Kidney capillary endothelial cell (primary cell): ENCODE measurements around the gene DGLUCY.
"Not testable (repeated sequence)": the region's sequence is repeated elsewhere in the genome, so short reads cannot be mapped to it uniquely, and the experiment has no call there.

ENCODE experiments used
- DNase-seq: peaks from one replicate; pipeline ENCODE4 v3.0.0-alpha.2; 2018; ENCODE audit warnings: low spot score

DGLUCY gene

DNA sequence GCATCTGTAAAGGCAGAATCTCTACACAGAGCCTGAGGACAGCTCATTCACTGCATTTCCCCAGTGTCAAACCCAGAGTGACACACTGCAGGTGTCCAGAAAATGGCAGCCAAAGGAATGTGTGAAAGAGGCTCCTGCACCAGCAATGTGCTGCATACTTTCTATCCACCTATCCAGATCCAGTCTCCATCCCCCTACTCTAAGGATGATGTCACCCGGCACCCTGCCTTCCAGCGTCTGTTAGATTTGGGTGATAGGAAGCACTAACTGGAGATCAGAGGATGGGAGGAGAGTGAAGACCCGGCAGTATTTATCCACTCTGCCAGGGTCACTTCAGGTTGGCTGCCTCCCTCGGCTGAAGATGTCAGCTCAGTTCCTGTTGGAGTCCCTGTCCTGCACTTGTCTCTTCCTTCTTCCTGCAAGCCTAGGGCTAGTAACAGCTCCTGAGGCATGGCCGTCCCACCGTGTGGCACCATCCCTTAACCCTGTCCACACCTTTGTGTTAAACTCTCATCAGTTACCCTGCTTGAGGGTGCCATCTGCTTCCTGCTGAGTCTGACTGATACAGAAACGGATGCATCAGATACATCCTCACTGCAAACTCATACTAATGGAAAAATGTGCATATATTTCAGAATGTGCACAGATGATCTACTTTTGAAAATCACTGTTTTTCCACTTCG is 143.6 kb downstream of the DGLUCY start:
- no peak for DNase-seq

DNA sequence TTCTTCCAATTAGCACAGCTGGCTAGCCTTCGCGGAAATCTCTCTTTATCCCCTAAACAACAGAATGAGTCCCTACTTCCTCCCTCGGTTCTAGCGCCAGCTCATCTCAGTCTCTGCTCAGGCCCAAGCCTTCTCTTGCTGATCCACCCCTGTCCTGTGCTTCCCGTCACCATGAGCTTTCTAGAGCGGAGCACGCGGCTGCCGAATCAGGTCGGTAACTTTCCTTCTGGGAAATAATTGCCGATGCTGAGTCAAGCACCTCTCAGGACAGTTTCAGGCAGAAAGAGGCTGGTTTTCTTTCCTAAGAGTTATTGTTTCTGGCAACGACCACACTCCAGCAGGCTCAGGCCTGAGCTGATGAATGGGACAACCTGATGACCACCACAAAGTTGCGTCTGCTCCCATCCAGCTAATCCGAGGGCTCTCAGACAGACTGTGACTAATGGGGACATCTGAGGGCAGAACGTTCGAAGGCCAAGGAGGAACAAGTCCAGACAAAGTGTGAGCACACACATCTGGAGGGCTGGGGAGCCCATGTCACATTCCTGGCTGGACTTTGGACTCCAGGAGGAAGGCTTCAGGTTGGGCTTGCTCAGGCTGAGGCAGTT is 144.2 kb downstream of the DGLUCY start:
- DNase-seq: peak; percentile 41

DNA sequence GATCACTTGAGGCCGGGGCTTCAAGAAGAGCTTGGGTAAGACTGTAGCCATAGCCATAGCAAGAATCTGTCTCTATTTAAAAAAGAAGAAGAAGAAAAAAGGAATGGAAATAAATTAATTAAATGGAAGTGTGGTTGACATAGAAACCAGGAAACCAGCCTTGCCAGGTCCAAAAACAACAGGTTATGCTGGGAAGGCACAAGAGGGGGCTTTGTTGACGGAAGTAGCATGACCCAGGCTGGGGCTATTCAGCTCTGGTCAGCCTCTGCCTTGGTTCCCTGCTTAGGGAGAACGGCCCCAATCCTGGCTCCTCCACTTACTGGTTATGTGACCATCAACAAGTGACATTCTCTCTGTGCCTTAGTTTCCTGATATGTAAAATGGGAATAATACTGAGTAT is 145.0 kb downstream of the DGLUCY start:
- no peak for DNase-seq

DNA sequence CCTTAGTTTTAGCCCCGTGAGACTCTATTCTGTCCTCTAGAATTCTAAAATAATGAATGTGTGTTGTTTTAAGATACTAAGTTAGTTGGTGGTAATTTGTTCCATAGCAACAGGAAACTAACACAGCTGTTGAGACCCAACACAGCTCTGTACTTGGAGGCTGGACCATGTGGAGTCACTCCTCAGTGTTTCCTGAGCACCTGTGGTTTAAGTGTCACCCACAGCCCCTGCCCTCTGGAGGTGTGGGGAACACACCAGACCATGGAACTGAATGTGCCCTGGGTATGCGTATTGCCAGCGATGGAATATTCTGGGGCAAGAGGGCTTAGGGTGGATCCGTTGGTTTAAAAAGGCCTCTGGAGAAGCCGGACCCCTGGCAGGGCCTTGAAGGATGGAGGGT is 147.2 kb downstream of the DGLUCY start:
- no peak for DNase-seq

DNA sequence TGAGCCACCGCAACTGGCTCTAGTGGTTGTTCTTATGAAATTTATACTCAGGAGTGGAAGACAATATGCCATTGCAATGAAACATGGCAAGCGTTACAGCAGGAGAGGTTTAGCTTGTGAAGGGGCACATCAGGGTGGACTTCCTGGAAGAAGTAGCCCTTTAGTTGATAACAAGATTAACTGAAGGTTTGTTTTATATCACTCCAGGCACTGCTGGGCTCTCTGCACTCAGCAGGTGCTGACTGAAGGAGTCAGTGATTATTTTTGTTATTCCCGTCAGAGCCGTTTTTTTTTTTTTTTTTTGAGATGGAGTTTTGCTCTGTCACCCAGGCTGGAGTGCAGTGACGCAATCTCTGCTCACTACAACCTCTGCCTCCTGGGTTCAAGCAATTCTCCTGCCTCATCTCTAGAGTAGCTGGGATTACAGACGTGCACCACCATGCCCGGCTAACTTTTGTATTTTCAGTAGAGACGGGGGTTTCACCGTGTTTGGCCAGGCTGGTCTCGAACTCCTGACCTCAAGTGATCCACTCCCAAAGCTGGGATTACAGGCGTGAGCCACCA is 148.2 kb downstream of the DGLUCY start:
- no peak for DNase-seq

DNA sequence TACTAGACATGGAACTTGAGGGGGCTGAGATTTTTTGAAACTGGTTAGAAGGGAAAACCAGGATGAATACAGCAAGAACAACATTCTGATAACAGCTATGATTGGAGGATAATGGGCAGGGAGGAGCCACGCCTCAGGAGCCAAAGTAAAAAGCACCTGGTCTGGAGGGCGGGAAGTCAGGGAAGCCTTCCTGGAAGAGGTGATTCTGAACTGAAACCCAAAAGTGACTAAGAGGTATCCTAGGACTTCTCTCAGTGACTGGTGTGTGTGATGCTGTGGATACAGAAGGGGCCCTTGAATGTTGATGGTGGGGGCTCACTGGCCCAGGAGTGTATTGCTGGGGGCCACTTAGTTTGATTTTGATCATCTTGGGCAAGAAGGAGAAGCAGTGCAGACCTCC is 149.5 kb downstream of the DGLUCY start:
- DNase-seq: no peak

DNA sequence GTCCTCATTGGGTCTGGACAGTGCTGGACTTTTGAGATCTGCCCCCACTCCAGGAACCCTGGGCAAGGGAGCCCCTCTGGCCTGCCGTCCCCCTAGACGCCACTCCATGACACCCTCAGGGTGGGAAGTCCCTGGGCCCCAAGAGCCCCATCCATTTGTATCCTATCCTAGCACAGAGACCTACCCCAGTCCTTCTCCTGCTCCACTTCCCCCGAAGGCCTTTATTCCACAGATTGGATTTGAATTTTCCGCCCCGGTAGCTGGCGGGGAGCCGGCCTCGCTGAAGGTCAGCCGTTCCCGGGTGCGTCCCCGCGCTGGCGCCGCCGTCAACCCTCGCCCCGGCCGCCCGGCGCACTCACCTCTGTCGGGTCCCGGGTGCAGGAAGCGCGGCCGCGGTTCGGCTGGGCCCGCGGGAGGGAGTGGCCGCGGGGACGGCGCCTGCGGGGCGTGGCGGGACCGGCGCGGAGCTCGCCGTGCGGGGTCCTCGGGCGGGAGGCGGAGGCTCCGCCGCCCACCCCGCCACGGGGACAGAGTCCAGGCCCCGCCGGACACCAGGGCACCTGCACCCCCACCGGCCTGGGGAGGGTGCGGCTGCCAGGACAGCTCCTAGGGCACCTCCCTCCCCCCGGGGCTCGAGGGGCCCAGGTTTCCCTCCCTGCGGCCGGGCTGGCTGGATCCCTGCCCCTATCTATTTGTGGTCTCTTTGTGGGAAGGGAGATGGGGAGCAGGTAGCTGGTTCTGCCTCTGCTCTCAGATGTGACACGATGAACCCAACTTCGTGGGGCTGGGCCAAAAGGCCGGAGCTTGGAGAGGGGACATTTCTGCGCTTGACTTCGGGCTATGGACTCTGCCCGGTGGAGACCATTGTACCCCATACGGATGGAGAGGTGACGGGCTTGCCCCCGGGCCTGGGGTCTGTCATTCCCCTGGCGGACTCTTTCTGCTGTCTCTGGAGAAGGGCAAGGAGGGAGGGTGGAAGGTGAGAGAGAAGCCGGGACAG is 150.6 kb downstream of the DGLUCY start:
- DNase-seq: no peak

DNA sequence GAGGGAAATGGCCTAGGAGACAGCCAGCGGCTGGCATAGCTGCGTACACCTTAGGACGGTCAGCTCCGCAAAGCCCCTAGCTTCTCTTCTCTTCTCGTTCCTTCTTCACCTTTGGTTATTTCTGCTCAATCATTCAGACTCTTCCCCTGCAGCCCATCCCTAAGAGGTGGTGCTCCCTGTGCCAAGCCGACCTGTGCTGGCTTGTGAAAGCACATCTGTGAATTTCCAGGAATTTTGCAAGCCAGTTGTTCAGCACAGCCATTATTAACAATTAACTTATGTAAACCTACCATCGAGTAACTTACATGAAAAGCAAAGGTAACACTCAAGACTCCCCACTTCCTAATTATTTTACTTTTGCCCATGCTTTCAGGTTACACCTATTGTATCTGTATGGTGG is 151.5 kb downstream of the DGLUCY start:
- DNase-seq: no peak

DNA sequence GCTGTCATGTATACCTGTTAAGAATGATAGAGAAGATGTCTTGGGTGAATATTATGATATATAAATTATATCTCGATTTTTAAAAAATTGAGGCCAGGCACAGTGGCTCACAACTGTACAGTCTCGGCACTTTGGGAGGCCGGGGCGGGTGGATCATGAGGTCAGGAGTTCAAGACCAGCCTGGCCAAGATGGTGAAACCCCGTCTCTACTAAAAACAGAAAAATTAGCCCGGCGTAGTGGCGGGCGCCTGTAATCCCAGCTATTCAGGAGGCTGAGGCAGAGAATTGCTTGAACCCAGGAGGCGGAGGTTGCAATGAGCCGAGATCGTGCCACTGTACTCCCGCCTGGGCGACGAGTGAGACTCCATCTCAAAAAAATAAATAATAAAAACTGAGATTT is 152.4 kb downstream of the DGLUCY start:
- not testable (repeated sequence) for DNase-seq

DNA sequence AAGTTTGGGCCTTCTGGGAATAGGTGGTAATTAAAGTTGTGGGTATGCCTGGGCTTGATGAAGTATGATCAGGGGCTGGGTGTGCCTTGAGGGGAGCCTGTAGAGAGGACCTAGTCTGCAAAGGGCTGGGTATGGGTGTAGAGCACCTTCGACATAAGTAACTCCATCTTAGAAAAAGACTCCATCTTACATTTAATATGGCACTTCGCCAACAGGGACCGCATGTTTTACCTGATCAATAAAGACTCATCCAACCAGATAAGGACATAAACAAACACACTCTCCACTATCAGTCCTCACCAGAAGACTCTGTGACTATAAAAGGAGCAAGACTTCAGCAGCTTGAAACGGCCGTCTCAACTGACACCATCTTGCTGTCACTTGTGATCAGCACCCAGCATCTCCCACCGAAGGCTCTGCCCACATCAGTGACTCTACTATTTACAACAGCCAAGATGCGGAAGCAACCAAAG is 154.1 kb downstream of the DGLUCY start:
- no peak for DNase-seq

DNA sequence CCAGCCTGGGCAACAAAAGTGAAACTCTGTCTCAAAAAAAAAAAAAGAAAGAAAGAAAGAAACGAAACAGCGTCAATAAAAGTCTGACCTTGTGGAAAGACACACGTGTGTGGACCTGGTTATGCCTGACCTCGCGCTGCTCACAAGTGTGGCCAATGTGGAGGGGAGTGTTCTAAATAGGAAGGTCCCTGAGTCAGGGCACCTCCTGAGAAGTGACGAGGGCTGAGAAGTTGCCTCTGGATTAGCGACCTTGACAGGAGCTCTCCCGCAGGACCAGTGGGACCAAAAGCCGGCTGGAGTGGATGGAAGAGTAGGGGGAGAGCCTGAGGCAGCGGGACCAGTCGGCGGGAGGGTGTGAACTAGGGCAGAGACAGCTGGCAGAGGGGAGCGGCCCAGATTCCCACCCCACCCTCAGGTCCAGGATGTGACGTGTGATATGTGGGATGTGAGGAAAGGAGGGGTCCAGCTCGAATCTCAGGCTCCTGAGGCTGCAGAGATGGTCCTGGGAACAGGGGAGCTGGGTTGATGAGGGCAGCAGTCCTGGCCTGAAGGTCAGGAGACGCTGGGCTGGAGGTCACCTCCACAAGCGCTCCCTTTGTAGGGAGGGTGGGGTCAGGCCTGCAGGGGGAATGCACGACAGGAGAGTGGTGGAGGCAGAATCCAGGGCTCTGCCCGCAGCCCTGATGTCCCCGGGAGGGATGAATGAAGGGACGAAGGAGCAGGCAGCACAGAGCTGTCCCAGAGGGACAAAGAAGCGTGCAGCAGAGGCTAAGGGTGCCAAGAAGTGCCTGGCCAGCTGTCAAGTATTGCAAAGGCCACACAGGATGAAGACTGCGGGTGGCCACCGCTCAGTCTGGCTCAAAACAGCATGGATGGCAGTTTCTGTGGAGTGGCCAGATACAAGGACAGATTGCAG is 155.5 kb downstream of the DGLUCY start:
- DNase-seq: no peak

DNA sequence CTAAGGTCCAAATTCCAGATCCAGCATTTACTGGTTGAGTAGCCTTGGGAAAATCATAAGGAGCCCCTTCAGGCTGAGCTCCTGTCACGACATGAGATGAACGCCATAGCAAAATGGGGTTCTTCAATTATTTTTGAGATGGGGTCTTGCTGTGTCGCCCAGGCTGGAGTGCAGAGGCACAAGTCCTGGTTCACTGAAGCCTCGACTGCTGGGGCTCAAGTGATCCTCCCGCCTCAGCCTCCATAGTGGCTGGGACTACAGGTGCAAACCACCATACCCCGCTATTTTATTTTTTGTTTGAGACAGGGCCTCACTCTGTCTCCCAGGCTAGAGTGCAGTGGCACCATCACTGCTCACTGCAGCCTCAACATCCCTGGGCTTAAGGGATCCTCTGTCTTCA is 156.3 kb downstream of the DGLUCY start:
- no peak for DNase-seq

DNA sequence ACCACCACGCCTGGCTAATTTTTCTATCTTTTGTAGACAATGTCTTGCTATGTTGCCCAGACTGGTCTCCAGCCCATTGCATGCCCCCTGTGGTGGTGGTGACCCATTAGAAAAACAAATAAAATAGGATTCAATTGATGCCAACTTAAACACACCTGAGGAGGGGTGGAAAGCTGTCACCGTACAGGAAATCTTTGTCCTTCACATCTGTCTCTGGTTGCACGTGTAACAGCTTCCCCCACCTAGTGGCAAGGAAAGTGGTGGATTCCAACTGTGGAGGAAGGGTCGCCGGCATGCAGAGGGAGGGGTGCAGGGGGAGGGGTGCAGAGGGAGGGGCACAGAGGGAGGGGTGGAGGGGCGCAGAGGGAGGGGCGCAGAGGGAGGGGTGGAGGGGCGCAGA is 156.7 kb downstream of the DGLUCY start:
- DNase-seq: no peak

DNA sequence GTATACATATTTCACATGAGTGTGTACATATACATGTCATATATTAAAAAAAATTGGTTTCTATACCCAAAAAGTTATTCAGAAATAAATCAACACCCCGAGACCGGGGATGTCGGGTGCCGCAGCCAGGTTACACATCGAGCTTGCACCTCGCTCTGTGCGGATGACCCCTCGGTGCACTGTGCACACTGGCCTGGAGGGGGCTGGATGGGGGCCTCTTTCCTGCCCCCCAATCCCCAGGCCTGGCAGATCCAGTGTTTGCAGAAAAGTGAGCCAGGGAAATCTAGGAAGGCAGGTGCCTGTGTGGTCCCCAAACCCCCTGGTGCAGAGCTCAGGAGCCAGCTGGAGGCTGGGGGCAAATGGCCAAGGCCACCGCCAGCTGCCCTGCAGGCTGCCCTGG is 157.8 kb downstream of the DGLUCY start:
- DNase-seq: no peak

DNA sequence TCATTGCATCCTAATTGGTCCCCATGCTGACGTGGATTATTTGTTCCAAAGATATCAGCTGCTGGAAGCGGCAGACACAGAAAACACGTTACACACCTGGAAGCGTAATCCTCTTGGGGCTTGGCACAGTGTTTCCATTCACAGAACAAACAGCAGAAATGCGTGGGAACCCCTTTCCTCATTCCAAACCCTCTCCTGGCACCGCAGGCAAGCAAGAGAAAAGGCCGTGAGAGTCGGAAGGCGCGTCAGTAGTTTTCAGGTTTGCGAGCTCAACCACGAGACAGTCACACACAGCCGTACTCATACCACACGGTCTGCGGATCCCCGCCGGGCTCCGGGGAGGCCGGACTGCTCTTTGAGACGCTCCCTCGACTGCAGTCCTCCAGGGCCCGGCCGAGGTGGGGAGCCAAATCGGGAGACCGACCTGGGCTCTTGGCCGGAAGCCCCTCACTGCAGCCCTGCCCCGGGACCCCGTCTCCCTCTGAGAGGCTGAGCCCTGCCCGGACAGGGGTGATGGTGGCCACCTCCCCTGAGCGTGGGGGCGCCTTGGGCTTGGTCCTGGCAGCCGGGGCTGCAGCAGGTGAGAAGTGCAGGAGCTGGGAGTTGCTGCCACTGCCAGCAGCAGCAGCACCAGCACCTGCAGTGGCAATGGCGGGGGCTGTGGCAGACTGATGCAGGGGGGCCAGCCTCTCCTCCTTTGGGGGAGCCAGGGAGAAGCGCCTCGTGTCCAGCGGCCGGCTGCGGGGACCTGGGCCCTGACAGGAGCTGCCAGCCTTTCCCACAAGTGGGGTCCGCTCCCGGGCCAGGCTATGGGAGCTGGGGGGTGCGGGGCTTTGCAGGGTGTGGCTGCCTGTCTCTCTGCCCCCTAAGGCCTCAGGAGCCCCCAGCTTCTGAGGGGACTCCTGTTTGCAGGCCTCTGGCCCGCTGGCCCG is 158.7 kb downstream of the DGLUCY start:
- no peak for DNase-seq

DNA sequence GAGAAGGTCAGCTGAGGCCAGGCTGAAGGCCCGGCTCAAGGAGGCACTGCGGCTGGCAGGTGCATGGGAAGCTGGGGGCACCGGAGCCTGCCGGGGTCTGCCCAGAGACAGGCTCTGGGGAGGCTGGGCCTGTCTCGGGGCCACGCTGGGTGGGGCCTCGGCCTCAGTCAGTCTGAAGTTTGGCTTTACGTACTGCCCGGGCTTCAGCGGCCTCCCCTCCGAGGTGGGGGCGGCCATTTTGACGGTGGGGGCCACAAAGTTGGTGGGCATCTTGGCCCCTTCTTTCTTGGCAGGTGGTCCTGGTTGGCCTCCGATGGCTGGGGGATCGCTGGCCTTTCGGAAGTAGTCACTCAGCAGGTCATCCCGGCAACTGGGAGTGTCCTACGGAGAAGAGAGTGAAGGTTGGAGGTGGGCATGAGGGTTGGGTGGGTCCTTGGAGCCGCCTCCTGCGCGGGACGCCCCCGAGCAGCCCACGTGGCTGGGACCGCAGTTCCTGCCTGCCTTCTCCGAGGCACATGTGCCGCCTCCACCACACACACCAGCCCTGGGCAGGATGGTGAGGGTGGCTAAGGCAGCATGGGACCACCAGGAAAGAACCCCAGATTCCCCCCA is 159.5 kb downstream of the DGLUCY start:
- DNase-seq: no peak

DNA sequence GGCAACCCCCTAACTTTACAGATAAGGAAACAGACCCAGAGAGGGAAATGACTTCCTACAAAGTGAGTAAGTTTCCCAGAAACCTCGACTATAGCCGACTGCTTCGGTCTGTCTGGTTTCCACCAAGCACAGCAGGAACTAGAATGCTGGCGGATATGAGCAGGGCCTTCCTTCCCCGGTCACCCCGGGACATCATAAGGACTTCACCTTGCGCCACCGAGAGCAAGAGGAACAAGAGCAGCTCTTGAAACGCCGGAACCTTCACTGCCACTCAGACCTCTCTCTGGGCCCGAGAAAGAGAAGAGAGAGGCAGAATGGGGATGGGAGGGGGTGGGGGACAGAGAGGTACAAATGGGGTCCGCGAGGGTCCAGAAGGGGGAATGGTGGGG is 160.0 kb downstream of the DGLUCY start:
- no peak for DNase-seq

DNA sequence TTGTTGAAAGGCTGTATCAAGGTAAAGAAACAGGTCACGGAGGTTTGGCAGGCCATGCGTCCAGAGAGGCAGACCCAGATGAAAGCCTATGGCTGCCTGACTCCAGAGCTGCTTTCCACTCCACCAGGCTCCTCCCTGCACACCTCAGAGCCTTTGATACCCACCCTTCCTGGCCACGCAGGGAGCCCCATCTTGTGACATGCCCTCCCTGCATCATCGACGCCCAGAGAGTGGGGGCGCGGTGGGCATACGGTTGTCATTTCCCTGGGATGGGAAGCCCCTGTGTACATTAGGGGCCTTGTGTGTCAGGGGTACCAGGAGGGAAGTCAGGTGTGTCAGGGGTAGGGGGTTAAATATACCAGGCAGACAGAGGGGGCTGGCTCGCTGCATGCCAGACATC is 160.9 kb downstream of the DGLUCY start:
- no peak for DNase-seq
